Activated CD8-positive, alpha-beta memory T cell treated with anti-CD3 and anti-CD28 coated beads, Interleukin-2, amount 50 U/mL, for 48 hours (primary cell): ENCODE measurements around the gene SPG11.
"Not testable (repeated sequence)": the region's sequence is repeated elsewhere in the genome, so short reads cannot be mapped to it uniquely, and the experiment has no call there.

ENCODE experiments used
- DNase-seq: peaks from one replicate; pipeline ENCODE4 v3.0.0-alpha.2; 2020

SPG11 gene

DNA sequence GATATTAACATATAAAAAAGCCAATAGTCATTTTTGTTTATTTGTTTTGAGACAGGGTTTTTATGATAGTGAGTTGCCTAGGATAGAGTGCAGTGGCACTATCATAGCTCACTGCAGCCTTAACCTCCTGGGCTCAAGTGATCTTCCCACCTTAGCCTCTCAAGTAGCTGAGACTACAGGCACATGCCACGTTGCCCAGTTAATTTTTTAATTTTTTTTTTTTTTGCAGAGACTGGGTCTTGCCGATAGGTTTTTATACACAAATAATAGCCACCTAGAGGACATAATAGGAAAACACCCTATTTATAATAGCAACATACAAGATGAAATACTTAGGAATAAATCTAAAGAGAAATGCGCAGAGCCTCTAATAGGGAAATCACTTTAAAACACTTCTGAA lies 113.2 kb downstream of the SPG11 start:
- DNase-seq = no peak

DNA sequence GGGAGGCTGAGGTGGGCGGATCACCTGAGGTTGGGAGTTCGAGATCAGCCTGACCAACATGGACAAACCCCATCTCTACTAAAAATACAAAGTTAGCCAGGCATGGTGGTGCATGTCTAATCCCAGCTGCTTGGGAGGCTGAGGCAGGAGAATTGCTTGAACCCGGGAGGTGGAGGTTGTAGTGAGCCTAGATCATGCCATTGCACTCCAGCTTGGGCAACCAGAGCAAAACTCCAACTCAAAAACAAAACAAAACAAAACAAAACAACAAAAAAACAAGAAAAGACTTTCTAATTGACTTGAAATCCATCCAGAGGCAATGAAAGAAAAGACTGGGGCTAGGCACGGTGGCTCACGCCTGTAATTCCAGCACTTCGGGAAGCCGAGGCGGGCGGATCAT lies 114.3 kb downstream of the SPG11 start:
- not testable (repeated sequence) for DNase-seq

DNA sequence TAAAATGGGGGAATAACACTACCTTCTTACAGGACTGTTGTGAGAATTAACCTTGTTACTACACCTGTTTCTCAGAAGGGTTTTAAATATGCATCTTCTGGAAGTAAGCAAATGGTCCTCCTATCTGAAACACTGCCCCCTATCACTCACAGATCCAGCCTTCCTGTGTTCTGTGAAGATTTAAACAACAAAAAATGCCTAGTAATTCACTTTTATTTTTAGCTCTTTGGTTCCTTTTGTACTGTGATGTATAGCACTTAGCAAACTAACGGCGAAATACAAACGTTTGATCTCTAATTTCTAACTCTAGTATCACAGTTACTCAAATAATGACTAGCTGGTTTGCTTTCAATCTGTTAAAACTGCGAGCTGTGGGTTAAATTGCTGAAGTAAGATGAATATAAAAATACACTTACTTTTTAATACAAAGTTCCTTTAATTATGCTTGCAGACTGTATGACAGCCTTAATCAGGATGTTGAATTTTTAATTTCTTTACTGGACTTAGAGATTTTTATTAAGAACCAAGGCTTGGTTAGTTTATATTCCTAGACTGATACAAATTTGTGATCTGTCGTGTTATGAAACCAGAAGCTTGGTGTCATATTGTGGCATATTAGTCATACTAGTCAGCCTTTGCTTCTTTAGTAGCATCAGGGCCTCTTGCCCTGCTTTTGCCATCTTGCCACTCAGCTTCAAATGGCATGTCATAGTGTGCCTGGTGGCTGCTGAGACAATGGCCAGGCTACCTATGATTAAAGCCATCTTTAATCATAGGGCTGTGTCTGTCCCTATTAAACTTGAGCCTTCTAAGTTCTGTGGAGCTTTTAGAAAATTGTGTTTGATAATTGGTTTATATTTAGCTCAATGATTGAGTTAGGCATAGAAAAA lies 117.3 kb downstream of the SPG11 start:
- DNase-seq = no peak

DNA sequence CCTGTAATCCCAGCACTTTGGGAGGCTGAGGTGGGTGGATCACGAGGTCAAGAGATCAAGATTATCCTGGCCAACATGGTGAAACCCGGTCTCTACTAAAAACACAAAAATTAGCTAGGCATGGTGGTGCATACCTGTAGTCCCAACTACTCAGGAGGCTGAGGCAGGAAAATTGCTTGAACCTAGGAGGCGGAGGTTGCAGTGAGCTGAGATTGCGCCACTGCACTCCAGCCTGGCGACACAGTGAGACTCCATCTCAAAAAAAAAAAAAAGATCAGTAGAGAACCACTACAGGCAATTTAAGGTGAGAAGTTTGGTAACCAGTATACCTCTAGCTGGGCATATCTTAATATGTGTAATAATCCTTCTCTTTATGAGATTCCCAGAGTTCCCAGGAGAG lies 118.7 kb downstream of the SPG11 start:
- DNase-seq = not testable (repeated sequence)

DNA sequence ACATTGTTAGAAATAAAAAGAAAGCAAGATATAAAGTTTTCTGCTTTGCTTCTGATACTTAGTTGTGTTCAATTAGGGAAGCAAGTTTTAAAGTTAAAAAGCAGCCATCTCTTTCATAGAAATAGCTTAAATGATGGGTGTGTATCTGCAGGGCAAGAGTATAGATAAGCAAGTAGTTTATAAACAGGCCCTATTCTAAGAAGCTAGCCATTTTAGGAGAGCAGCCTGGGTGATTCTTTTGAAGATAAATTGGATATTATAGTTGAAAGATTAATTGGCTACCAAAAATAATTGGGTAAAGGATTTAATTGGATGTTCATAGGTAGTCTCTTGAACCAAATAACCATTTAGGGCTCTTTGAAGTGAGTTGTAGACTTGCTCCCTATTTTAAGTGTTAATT lies 120.9 kb downstream of the SPG11 start:
- no peak for DNase-seq

DNA sequence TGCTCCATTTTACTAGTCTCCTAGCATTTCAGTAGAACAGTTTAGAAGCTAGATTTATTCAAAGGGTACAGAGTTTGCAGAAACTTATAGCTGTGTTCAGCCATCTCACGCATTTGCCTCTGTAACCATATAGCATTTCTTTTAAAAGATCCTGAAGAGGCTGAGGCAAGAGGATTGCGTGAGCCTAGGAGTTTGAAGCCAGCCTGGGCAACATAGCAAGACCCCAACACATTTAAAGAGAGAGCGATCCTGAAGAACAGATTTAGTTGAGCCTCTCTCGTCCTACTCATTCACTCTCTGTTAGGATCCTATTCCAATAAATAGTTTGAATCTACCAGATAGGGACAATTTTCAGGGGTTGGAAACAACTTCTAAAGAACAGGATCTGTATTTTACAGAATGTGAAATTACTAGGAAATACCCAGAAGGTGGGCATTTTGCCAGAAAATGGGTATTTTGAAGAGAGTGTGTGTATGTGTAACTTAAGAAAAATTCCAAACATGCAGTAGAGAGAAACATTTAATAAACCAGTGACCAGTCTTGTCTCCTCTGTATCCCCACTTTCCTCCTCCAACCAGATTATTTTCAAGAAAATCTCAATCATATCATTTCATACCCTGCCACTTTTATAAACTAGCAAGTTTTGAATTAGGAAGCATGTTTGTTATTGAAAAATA lies 122.0 kb downstream of the SPG11 start:
- no peak for DNase-seq

DNA sequence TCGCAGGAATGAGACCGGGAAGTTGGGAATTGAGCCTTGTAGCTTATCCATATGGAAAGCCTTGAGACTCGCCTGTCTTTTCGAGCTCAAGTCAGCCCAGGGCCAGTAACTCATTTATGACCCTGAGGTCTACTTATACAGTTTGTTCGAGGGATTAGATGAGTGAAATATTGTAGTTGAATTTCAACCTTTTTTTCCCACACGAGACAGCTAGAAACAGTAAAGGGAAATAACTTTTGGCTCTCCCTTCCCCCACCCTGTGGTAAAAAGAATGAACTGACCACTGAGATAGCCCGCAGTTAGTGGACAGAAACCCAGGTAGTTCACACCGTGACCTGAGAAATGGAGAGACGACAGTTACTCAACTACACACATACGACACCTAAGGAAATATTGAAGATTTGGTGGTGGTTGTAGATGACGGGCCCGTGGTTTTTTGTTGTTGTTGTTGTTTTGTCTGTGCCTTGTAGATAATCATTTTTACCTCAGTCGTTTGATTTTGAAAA lies 125.7 kb downstream of the SPG11 start:
- no peak for DNase-seq

DNA sequence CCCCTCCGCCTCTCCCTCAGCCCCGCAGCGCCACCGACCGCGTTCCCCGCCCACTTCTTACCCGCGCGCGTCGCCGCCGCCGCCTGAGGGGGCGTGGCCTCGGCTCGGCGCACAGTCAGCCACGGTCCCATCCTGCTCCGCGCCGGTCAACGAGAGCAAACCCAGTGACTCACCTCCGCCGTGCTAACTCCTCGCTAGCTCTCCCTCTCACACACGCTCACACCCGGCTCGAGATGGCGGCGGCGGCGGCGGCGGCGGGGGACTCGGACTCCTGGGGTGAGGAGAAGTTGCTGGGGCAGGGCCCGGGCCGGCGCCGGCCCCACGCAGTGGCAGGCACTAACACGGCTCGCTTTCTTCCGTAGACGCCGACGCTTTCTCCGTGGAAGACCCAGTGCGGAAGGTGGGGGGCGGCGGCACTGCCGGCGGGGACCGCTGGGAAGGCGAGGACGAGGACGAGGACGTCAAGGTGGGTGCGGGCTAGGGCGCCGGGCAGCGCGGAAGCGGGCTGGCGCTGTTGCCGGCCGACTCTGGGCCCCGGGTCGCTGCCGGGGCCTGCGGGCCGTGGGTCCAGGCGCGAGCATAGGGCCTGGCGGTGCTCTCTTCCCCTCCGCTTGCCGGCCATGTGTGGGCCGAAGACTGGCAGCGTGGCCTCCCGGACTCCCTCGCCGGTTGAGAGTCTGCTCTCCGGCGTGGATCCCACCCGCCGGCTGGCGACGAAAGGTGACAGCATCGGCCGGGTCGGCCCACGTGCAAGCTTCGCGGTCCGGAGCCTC lies 126.3 kb downstream of the SPG11 start, which contains the start of gene EIF3J:
TSS of gene EIF3J (plus strand) at position 186 of the 773 bp plus-strand sequence. CDS start at position 234, 48 bp downstream.
- peak; percentile 95 for DNase-seq

DNA sequence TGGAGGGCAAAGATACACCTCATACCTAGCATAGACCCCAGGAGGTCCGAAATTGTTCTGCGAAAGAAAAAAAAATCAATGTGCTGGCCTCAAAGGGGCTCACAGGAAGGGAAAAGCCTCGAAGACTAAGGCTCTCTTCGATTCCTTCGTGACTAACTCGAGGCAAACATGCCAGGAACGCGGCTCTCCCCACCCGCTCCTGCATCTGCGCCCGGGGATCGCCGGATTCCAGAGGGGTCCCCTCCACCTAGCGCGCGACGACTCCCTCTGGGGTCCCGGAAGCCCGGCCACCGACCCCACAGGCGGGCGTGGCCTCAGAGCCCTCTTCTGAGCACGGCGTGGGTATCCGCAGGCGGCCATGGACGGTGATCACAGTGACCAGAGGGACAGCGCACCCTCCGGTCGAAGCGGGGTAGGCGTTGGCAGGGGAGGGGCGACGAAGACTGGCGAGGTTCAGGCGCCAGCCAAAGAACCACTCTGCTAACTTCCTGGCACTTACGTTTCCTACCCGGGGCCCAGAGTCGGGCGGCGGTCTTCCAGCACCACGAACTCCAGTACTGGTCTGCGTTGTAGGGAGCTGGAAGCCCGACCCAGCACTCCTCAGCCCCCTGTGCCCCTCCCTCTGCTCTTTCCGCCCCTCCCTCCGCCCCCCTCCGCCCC lies 127.0 kb downstream of the SPG11 start:
- DNase-seq = no peak

DNA sequence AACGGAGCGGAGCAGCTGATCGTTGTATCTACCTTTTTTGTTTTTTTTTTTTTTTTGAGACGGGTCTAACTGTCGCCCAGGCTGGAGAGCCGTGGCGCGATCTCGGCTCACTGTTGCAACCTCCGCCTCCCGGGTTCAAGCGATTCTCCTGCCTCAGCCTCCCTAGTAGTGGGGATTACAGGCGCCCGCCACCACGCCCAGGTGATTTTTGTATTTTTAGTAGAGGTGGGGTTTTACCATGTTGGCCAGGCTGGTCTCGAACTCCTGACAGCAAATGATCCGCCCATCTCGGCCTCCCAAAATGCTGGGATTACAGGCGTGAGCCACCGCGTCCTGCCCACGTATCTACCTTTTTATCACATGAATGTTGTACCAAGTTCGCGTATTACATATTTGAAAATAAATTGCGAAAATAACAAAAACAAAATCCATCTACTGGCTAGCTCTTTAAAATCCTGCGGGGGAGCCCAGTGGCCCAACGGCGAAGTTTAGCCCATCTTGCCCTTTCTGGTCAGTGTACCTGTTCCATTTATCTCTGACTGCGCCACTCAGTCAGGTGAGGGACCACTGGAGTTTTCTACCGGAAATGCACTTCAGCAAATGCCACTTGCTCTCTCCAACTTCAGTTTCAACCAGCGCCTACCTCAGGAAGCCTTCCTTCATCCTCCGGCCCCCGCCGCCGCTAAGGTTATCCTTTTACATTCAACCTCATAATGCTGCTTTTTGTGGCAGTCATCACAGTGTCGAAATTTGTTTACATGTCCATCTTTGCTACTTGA lies 127.8 kb downstream of the SPG11 start:
- DNase-seq = no peak

DNA sequence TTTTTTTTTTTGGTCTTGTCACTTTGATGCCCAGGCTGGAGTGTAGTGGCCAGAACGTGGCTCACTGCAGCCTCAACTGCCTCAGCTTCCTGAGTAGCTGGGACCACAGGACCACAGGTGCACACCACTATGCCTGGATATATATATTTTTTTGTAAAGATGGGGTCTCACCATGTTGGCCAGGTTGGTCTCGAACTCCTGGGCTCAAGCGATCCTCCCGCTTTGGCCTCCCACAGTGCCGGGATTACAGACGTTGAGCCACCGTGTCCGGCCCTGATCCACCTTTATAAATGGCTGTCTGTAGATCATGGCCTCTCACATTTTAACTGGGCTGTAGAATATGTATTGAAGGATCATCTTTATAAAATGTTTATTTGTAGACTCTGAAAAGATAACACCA lies 128.4 kb downstream of the SPG11 start:
- no peak for DNase-seq

DNA sequence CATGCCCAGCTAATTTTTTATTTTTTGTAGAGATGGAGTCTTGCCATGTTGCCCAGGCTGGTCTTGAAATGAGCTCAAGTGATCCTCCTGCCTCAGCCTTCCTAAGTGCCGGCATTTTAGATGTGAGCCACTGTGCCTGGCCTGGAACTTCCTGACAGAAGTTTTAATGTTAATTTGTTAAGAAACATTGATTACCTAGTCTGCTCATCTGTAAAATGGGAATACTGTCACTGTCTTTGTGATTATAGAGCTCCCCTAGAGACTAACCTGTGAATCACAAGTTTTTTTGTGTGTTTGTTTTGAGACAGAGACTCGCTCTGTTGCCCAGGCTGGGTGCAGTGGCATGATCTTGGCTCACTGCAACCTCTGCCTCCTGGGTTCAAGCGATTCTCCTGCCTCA lies 130.8 kb downstream of the SPG11 start:
- no peak for DNase-seq

DNA sequence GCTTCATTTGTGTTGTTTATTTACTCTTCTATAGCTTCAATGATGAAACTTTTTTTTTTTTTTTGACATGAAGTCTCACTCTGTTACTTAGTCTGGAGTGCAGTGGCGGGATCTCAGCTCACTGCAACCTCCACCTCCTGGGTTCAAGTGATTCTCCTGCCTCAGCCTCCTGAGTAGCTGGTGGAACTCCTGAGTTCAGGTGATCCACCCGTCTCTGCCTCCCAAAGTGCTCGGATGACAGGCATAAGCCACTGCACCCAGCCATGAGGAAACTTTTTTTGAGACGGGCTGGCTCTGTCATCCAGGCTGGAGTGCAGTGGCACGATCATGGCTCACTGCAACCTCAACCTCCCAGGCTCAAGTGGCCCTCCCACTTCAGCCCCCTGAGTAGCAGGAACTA lies 131.2 kb downstream of the SPG11 start:
- not testable (repeated sequence) for DNase-seq

DNA sequence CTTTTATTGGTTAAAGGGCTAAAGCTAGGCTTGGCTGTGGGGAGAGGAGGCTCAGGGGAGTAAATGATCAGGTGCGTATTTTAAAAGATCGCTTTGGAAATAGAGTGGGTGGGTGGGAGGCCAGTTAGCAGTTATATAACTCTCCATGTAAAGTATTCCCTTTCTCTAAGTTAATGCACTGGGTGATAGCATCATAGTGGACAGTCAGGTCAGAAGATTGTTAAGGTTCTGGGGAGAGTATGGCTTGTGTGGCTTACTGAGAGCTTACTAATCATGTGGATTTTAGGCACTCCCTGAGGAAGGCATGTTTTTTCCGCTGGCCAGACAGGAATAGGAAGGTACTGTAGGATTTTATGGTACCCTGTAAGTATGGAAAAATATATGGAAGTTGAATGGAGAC lies 132.8 kb downstream of the SPG11 start:
- no peak for DNase-seq

DNA sequence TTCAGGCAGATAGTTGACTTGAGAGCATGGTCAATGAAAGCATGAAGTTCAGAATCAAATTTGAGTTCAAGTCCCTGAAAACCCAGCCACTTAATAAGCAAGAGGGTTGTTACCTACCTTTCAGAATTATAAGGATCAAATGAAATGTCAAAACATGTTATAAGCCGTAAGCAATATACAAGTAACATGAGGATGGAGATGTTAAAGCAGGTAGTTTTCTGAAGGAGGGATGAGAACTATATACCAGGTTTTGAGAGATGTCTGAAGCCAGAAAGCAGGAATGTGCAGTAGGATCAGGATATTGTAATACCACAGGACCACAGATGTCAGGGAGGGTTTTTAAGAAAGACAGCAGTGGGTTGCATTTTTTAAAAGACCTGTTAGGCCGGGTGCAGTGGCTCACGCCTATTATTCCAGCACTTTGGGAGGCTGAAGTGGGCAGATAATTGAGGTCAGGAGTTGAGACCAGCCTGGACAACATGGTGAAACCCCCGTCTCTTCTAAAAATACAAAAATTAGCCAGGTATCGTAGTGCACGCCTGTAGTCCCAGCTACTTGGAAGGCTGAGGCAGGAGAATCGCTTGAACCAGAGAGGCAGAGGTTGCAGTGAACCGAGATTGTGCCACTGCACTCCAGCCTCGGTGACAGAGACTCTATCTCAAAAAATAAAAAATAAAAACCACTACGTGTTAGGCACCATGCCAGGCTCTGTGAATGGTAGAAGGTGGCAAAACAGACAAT lies 133.4 kb downstream of the SPG11 start:
- no peak for DNase-seq

DNA sequence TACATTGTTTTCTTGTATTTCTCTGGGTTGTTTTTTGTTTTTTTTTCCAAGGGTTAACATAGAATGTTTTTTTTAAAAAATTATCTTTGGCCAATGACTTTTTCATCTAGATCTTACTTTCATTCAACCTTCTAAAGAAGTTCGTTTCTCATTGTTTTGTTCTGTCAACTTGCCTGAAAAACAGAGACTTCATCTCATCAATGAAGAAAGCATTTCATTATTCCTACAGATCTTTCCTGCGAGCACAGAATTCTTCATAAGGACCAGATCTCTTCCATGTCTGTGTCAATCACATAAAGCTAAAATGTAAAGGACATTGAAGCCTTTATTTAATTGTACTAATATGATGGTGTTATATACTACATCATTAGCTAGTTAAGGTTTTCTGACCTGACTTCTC lies 136.2 kb downstream of the SPG11 start:
- no peak for DNase-seq

DNA sequence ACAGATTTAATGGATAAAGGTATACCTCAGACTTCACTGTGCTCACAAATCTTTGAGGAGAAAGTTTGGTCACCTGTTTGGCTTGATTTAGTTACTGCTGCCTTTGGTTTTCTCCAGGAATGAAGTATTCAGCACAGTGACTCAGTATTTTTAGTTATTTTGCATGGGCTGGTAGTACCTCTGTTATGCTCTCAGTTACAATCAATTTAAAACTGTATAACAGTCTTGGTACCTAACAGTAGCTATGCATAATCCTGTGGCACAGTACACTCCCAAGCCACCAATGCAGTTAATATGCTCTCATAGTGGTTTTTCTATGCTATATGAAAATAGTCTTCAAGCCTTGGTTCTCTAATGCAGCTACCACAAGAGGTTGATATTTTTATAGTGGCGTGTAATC lies 138.4 kb downstream of the SPG11 start:
- no peak for DNase-seq

DNA sequence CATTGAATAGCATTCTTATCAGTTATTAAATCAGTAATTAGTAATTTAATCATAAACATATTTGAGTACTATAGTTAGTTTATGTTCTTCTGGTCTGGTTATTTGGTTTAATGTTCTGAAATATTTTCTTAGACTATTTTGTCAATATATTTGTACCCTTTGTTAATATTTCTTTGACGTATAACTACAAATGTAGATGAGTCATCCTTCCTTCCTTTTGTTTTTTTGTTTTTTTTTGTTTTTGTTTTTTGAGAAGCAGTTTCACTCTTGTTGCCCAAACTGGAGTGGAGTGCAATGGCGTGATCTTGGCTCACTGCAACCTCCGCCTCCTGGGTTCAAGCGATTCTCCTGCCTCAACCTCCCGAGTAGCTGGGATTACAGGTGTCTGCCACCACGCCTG lies 143.9 kb downstream of the SPG11 start:
- no peak for DNase-seq

DNA sequence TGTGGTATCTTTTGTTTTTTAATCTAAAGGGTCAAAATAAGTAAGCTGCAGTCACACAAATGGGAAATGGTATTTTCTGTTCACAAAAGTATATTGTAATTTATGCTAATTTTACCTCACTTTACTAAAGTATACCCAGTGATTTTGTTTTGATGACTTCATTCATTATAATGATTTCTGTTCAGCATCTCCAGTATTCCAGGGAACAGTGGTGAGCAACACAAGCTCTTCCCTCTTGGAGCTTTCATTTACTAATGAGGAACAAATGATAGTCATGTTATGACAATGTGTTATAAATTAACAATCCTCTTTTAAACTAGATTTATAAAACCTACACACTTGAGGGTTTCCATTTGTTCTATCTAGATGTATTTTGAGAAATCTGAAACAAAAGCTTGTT lies 147.0 kb downstream of the SPG11 start:
- DNase-seq = no peak
